Endothelial cell (in vitro differentiated cells): ENCODE data around the gene TPI1. TPM values are rescaled to one million over a fixed set of nuclear protein-coding genes. Genes with fewer than 3 reads are reported as not detected.

Experiments
- DNase-seq: peaks from one replicate; pipeline ENCODE4 v3.0.0; 2021; ENCODE audit warnings: low spot score
- H3K27ac Mint-ChIP-seq: one replicate; pipeline ENCODE4 v1.8.0; 2021; ENCODE audit warnings: mixed read lengths, inconsistent platforms; ENCODE audit not compliant: unreplicated experiment
- H3K27me3 Mint-ChIP-seq: one replicate; pipeline ENCODE4 v1.8.0; 2021; ENCODE audit warnings: mild to moderate bottlenecking, moderate library complexity, mixed read lengths, inconsistent platforms; ENCODE audit not compliant: unreplicated experiment
- H3K36me3 Mint-ChIP-seq: one replicate; pipeline ENCODE4 v1.8.0; 2021; ENCODE audit warnings: mild to moderate bottlenecking, low read depth, mixed read lengths, inconsistent platforms; ENCODE audit not compliant: unreplicated experiment
- H3K4me1 Mint-ChIP-seq: one replicate; pipeline ENCODE4 v1.8.0; 2021; ENCODE audit warnings: mild to moderate bottlenecking, mixed read lengths, inconsistent platforms; ENCODE audit not compliant: unreplicated experiment
- H3K4me3 Mint-ChIP-seq: one replicate; pipeline ENCODE4 v1.8.0; 2021; ENCODE audit warnings: mild to moderate bottlenecking, mixed read lengths, inconsistent platforms; ENCODE audit not compliant: unreplicated experiment
- H3K9me3 Mint-ChIP-seq: one replicate; pipeline ENCODE4 v1.8.0; 2021; ENCODE audit warnings: mixed read lengths, inconsistent platforms; ENCODE audit not compliant: unreplicated experiment
- CTCF ChIP-seq: fragments of 200-600 bp; sonication (generic); IDR thresholded peaks from one replicate; pipeline ENCODE4 v1.5.0; 2021; ENCODE audit warnings: antibody characterized with exemption; ENCODE audit not compliant: unreplicated experiment
- long read RNA-seq: library from polyadenylated mRNA; unstranded; transcript quantifications from one replicate; pipeline ENCODE4 v2.0.0, GENCODE V29; 2020; ENCODE audit not compliant: unreplicated experiment
- total RNA-seq: library from RNA; stranded (reverse); fragmentation: NEBNext Ultra II Directional; extraction: Animal tissue kit (Norgen Biotek cat#: 25700); gene quantifications from one replicate; pipeline ENCODE4 v1.2.1, GENCODE V29; 2021; ENCODE audit not compliant: unreplicated experiment

TPI1 gene
- total RNA-seq = 356 TPM
- long read RNA-seq, transcript TPI1-201 (7 exons, 1,763 nt) = major isoform, 983 of 1,015 reads
- long read RNA-seq, partial matches to known transcripts = 5 of 1,015 reads
- long read RNA-seq, other reads (novel, unspliced or antisense) = 25 of 1,015 reads

GRCh38 chr12:6867413-6868210, at the start of gene TPI1:
TSS of gene TPI1 (plus strand) at chr12:6867531. CDS start at chr12:6867567, 36 bp downstream.
- Mint-ChIP-seq H3K9me3 (no peaks in the 10 kb centered on the region), H3K36me3 (peaks cover 46% of the 10 kb centered on the region), H3K27me3 (peaks cover 19% of the 10 kb centered on the region), H3K27ac (peak within 1 kb of the TSS; percentile 61), H3K4me1 (peaks cover 29% of the 10 kb centered on the region), H3K4me3 (peak within 1 kb of the TSS; percentile 94)
- DNase-seq = peak; percentile 84
- TF ChIP-seq CTCF = no peak

GRCh38 chr12:6817662-6818157, 49.6 kb upstream of the TPI1 start:
- peaks cover 18% of the 10 kb centered on the region for H3K36me3 Mint-ChIP-seq
- peak overlapping the region; percentile 28 for H3K27ac Mint-ChIP-seq
- peak overlapping the region; percentile 48 for H3K4me3 Mint-ChIP-seq
- TF ChIP-seq CTCF = no peak
- H3K4me1 Mint-ChIP-seq = peaks cover 54% of the 10 kb centered on the region
- H3K9me3 Mint-ChIP-seq = no peaks in the 10 kb centered on the region
- H3K27me3 Mint-ChIP-seq = peaks cover 26% of the 10 kb centered on the region
- no peak for DNase-seq

GRCh38 chr12:6818222-6818621, 49.1 kb upstream of the TPI1 start:
- DNase-seq = no peak
- Mint-ChIP-seq H3K27me3 (peaks cover 26% of the 10 kb centered on the region), H3K4me1 (peaks cover 58% of the 10 kb centered on the region), H3K4me3 (no peak overlapping the region), H3K36me3 (peaks cover 18% of the 10 kb centered on the region), H3K27ac (peak overlapping the region; percentile 28), H3K9me3 (no peaks in the 10 kb centered on the region)
- TF ChIP-seq CTCF = no peak

GRCh38 chr12:6818645-6819044, 48.7 kb upstream of the TPI1 start:
- no peak for TF ChIP-seq CTCF
- DNase-seq = no peak
- H3K4me3 Mint-ChIP-seq = no peak overlapping the region
- no peaks in the 10 kb centered on the region for H3K9me3 Mint-ChIP-seq
- H3K4me1 Mint-ChIP-seq = peaks cover 58% of the 10 kb centered on the region
- H3K27me3 Mint-ChIP-seq = peaks cover 26% of the 10 kb centered on the region
- no peak overlapping the region for H3K27ac Mint-ChIP-seq
- peaks cover 18% of the 10 kb centered on the region for H3K36me3 Mint-ChIP-seq
